ENCODE data around the gene SGSM2.

SGSM2 gene

GRCh38 chr17:2393174-2393953, 56.1 kb downstream of the SGSM2 start:
- in situ Hi-C loops (cut with HindIII; ENCODE audit: low pct_ligation_motif_present, low pct_unique_long_range_greater_than_20kb, low sequenced_read_pairs): no loop called here
- DNase-seq: peak; percentile 92

GRCh38 chr17:2393954-2394749, 56.9 kb downstream of the SGSM2 start:
- in situ Hi-C loops (cut with HindIII; ENCODE audit: low pct_ligation_motif_present, low pct_unique_long_range_greater_than_20kb, low sequenced_read_pairs): no loop called here
- no peak for DNase-seq

GRCh38 chr17:2394775-2395201, 57.5 kb downstream of the SGSM2 start:
- DNase-seq: no peak
- in situ Hi-C loops (cut with HindIII; ENCODE audit: low pct_ligation_motif_present, low pct_unique_long_range_greater_than_20kb, low sequenced_read_pairs): no loop called here

GRCh38 chr17:2395258-2396181, 58.2 kb downstream of the SGSM2 start:
- peak; percentile 67 for DNase-seq
- in situ Hi-C loops (cut with HindIII; ENCODE audit: low pct_ligation_motif_present, low pct_unique_long_range_greater_than_20kb, low sequenced_read_pairs): no loop called here

GRCh38 chr17:2396192-2396567, 58.9 kb downstream of the SGSM2 start:
- in situ Hi-C loops (cut with HindIII; ENCODE audit: low pct_ligation_motif_present, low pct_unique_long_range_greater_than_20kb, low sequenced_read_pairs): no loop called here
- no peak for DNase-seq

GRCh38 chr17:2396568-2397246, 59.4 kb downstream of the SGSM2 start:
- in situ Hi-C loops (cut with HindIII; ENCODE audit: low pct_ligation_motif_present, low pct_unique_long_range_greater_than_20kb, low sequenced_read_pairs): no loop called here
- peak; percentile 99 for DNase-seq

- no peak for DNase-seq
- in situ Hi-C loops (cut with HindIII; ENCODE audit: low pct_ligation_motif_present, low pct_unique_long_range_greater_than_20kb, low sequenced_read_pairs): no loop called here
Observed at GRCh38 chr17:2397247-2398171, 60.2 kb downstream of the SGSM2 start.

- in situ Hi-C loops (cut with HindIII; ENCODE audit: low pct_ligation_motif_present, low pct_unique_long_range_greater_than_20kb, low sequenced_read_pairs): no loop called here
Observed at GRCh38 chr17:2398182-2398581, 60.9 kb downstream of the SGSM2 start.

GRCh38 chr17:2398655-2399571, 61.6 kb downstream of the SGSM2 start:
- DNase-seq: peak; percentile 85
- in situ Hi-C loops (cut with HindIII; ENCODE audit: low pct_ligation_motif_present, low pct_unique_long_range_greater_than_20kb, low sequenced_read_pairs): no loop called here

More at GRCh38 chr17:2398182-2398581, 60.9 kb downstream of the SGSM2 start:
- no peak for DNase-seq

- in situ Hi-C loops (cut with HindIII; ENCODE audit: low pct_ligation_motif_present, low pct_unique_long_range_greater_than_20kb, low sequenced_read_pairs): no loop called here
- peak; percentile 97 for DNase-seq
Observed at GRCh38 chr17:2399572-2400473, 62.5 kb downstream of the SGSM2 start.

GRCh38 chr17:2400474-2400866, 63.2 kb downstream of the SGSM2 start:
- DNase-seq: peak; percentile 63
- in situ Hi-C loops (cut with HindIII; ENCODE audit: low pct_ligation_motif_present, low pct_unique_long_range_greater_than_20kb, low sequenced_read_pairs): no loop called here

- peak; percentile 95 for DNase-seq
- in situ Hi-C loops (cut with HindIII; ENCODE audit: low pct_ligation_motif_present, low pct_unique_long_range_greater_than_20kb, low sequenced_read_pairs): no loop called here
Observed at GRCh38 chr17:2400877-2401425, 63.6 kb downstream of the SGSM2 start, which contains the start of gene MNT. TSS of gene MNT (minus strand) at chr17:2401060. CDS start at chr17:2400712, 348 bp downstream.

GRCh38 chr17:2401426-2402221, 64.3 kb downstream of the SGSM2 start:
- DNase-seq: peak; percentile 100
- in situ Hi-C loops (cut with HindIII; ENCODE audit: low pct_ligation_motif_present, low pct_unique_long_range_greater_than_20kb, low sequenced_read_pairs): no loop called here

GRCh38 chr17:2402544-2402943, 65.2 kb downstream of the SGSM2 start:
- in situ Hi-C loops (cut with HindIII; ENCODE audit: low pct_ligation_motif_present, low pct_unique_long_range_greater_than_20kb, low sequenced_read_pairs): no loop called here
- no peak for DNase-seq
